Central memory CD4-positive, alpha-beta T cell (primary cell): ENCODE measurements around the gene RPUSD4.
A peak's percentile ranks its signal among the peaks of the same experiment; 100 is the strongest.

Experiments
- DNase-seq: peaks from one replicate; pipeline ENCODE4 v3.0.0; 2022

Gene RPUSD4

GRCh38 chr11:126212089-126212660 lies 725 bp upstream of the RPUSD4 start:
- DNase-seq, result no peak

GRCh38 chr11:126210871-126211235 lies 597 bp downstream of the RPUSD4 start:
- no peak for DNase-seq

DNA sequence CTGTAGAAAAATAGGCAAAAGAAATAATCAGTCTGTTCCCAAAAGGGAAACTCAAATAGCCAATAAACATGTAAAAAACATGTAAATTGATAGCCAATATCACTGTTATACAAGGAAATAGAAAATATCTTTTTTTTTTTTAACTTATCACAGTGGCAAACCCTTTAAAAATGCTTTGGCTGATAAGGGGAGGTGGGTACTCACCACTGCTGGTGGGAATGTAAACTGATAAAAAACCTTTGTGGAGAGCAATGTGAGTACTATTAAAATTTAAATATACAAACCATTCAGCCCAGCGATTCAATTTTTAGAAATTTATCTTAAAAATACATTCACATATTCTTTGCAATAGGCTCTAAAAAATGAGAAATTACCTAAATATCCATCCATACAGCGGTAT lies 3.6 kb downstream of the RPUSD4 start:
- DNase-seq, result no peak

- no peak for DNase-seq
These were observed 6.1 kb downstream of the RPUSD4 start for GRCh38 chr11:126205359-126205758.

- DNase-seq, result no peak
These were observed 8.6 kb downstream of the RPUSD4 start for GRCh38 chr11:126202646-126203359.

GRCh38 chr11:126198648-126199047 lies 12.8 kb downstream of the RPUSD4 start:
- DNase-seq, result no peak

GRCh38 chr11:126197277-126197939 lies 14.0 kb downstream of the RPUSD4 start:
- DNase-seq, result no peak

DNA sequence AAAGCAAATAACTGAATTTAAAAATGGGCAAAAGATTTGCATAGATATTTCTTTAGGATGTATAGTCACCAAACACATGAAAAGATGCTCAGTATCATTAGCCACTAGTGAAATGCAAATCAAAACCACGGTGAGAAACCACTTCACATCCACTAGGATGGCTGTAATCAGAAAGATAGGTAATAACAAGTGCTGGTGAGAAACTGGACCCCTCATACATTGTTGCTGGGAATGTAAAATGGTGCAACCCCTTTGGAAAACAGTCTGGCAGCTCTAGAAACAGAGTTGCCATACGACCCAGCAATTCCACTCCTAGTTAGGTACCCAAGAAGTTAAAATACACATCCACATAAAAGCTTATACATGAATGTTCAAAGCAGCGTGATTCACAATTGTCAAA lies 16.3 kb downstream of the RPUSD4 start:
- no peak for DNase-seq

- peak; percentile 12 for DNase-seq
These were observed 17.3 kb downstream of the RPUSD4 start for GRCh38 chr11:126194121-126194543.

DNA sequence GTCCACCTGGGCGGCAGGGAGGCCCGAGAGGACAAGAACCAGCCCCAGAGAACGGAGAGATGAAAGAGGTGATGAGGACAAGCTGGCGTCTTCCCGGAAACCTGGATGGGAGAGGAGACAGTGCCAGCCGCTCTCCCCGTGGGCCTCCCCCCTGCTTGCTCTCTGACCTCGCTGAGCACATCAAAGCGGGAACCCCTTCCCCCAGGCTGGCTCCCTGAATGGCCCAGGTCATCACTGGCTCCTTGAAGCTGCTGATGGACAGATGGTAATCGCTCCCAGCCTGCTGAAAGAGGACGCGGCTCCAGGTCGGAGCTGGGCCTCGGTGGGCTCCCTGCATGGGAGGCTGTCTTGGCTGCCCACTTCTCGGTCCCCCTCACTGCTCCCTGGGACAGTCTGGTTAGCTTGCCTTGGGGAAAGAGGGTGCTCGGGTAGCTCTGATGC lies 18.4 kb downstream of the RPUSD4 start:
- no peak for DNase-seq

- DNase-seq, result no peak
These were observed 19.1 kb downstream of the RPUSD4 start for GRCh38 chr11:126192361-126192760.

DNA sequence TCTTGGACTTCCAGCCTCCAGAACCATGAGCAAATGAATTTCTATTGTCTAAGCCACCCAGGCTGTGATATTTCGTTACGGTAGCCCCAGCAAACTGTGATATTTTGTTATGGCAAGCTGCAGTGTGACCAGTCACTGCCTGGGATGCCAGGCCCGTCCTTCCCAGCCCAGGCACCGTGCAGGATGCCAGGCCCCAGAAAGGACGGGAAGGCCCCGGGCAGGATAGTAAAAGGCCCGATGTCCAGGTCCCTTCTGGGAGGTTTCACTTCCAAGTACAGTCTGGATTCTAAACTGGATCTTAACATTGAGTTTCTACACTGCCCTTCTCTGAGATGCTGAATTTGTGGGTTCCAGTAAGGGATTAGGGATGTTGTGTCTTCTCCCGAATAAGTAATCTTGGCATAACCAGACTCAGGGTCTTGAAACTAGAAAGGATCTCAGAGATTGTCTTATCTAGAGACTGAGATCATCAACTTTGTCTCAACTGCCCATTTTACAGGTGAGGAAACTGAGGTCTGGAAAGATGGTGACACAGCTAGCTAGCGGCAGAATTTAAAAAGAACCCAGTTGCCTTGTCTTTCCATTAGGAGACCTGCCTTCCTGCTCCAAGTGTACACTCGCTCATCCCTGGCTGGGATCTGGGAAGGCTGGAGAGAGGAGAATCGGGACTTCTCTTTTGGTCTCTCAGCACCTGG lies 19.9 kb downstream of the RPUSD4 start:
- no peak for DNase-seq

DNA sequence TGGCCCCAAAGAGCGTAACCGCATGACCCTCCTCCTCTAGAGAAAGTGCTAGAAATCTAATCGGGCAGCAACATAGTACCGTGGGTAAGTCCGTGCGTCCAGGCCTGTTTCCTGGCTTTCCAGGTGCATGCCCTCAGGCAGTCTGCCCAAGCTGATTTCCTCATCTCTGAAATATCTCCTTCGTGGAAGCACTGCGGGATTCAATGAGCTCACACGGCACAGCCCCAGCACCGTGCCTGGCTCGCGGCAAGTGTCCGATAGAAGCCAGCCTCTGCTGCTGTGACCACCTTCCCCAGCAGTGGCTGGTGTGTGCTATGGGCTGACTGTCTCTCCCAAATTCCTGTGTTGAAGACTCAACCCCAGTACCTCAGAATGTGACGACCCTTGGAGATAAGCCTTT lies 20.7 kb downstream of the RPUSD4 start:
- DNase-seq, result no peak

DNA sequence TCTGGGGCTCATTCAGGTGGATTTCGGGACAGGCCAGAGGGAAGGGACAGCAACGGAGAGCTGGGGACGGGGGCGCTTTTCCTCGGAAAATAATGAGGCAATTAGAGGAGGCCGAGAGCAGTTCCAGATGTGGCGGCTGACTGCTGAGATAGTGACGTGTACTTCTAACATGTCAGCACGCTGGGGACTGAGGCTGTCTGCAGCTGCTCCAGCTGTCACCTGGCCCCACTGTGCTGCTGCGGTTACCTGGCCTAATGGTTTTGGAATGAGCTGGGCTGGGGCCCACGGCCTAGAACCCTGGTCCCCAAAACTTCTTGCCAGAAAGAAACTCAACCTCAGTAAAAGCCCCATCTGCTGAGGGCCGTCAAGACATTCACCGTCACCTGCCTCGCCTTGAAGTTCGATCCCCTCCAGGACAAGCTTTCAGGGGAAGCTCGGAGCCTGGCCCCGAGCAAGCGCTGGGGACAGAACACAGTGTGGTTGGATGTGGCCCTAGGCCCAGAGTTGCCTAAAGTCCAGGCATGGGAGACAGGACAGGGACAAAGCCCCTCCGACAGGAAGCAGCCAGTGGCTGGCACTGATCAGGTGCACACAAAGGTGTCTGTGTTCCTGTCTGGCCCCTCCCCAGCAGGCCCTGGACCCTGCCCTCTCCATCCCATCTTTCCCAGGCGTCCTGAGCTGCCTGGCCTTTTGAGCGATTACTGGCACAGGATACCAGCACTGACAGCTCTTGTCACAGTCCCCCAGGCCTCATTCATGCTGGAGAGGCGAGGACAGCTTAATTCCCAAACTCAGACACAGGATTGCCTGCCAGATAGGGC lies 22.1 kb downstream of the RPUSD4 start:
- DNase-seq, result no peak

- DNase-seq, result no peak
These were observed 22.9 kb downstream of the RPUSD4 start for GRCh38 chr11:126188332-126189108.

GRCh38 chr11:126186708-126187529 lies 24.5 kb downstream of the RPUSD4 start:
- DNase-seq, result no peak

GRCh38 chr11:126186025-126186698 lies 25.3 kb downstream of the RPUSD4 start:
- no peak for DNase-seq

DNA sequence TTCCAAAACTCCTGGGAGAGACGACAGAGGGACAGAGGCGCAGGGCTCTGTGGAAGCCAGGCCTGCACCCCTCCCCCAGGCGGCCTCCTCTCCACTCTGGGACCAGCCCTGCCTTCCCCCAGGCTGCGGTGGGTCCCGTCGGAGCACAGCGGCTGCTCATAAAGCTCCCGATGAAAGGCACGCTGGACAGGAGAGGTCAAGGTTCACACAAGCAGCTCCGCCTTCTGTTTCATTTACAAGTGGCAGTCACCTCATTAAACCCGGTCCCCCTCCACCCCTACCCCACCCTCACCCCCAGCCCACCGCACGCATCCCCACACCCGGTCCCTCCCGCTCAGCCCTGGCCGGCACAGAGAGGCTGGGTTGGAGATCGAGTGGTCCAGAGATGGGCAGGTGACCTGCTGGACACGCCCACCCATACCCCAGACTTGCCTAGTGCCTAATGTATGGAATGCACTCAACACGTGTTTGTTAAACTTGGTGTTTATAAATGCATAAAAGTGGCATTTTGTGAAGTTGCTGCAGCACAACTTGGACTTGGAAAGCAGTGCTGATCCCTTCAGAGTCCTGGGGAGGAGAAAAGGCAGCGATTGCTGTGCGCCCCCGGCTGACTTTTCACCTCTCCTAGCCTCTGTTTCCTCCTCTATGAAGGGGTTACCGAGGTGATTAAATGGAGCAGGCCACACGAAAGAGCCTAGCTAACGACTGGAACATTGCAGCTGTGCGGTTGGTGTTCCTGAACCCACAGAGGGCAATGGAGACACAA lies 26.0 kb downstream of the RPUSD4 start:
- no peak for DNase-seq

DNA sequence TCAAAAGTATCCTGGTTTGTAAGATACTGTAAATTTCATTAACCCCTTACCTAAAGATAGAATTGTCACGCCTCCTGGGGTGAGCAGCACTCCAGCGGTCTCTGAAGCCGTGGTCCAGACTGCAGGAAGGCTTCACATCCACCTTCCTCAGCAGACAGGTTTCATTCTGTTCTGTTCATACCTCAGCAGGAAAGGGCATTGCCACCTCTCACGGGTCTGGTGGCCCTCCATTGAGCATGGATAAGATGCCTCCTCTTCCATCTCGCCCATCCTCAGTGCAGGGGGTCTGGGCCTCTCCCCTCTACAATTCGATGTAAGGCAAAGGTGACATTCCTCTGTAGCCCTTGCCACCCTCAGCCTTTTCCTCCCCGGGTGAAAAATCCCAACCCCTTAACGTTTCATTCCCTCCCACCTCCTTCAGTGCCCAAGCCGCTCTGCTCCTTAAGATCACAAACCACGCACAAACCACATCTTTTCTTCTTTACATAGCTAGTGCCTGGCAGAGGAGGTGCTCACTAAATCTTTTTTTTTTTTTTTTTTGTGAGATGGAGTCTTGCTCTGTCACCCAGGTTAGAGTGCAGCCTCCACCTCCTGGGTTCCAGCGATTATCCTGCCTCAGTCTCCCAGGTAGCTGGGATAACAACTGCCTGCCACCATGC lies 28.5 kb downstream of the RPUSD4 start:
- no peak for DNase-seq
